SK-N-MC (cell line): ENCODE results near the gene AP4M1.

Source experiments
- EZH2 ChIP-seq: fragments of 200-600 bp; sonication (generic); IDR thresholded peaks from one replicate; pipeline ENCODE4 v1.6.1; 2017; ENCODE audit warnings: antibody characterized with exemption
- POLR2AphosphoS5 ChIP-seq: IDR thresholded peaks from 2 replicates; pipeline ENCODE4 v1.6.1; 2012; ENCODE audit warnings: mild to moderate bottlenecking, low read depth, low read length, borderline replicate concordance

GRCh38 chr7:100107890-100108289 is 6.4 kb downstream of the AP4M1 start:
- no peak for TF ChIP-seq POLR2AphosphoS5
- TF ChIP-seq EZH2: no peak
